ENCODE data around the gene ATXN1.

- TF ChIP-seq BHLHE40 (IDR thresholded peaks at IDR 0.05; ENCODE audit: borderline replicate concordance) (no peak), LEF1 (IDR thresholded peaks at IDR 0.05; ENCODE audit: borderline replicate concordance) (no peak), PKNOX1 (IDR thresholded peaks at IDR 0.05) (peak; percentile 91), FOXK2 (IDR thresholded peaks at IDR 0.05) (no peak), SP1 (IDR thresholded peaks at IDR 0.05) (no peak), ZNF384 (IDR thresholded peaks at IDR 0.05) (no peak), TARDBP (IDR thresholded peaks at IDR 0.05) (no peak), NFRKB (IDR thresholded peaks at IDR 0.05) (no peak), SUZ12 (IDR thresholded peaks at IDR 0.05) (no peak)
Measured at GRCh38 chr6:16277101-16277981, 483.9 kb downstream of the ATXN1 start.

Data from HEK293T (cell line).